Muscle layer of colon (tissue), 2 donors: ENCODE data around the gene ABLIM2.

Experiments used
- H3K27ac ChIP-seq: one replicate; pipeline ENCODE4 v1.7.0; 2013; ENCODE audit warnings: low read depth, mild to moderate bottlenecking, low read length, moderate library complexity
- H3K27me3 ChIP-seq, 2 donors: one replicate each; pipeline ENCODE4 v1.7.0; 2013; ENCODE audit warnings: low read length in 2 of 2, mild to moderate bottlenecking in 2 of 2; ENCODE audit not compliant: insufficient read depth in 2 of 2, control insufficient read depth in 1 of 2
- H3K36me3 ChIP-seq: one replicate; pipeline ENCODE4 v1.7.0; 2013; ENCODE audit warnings: mild to moderate bottlenecking, low read length; ENCODE audit not compliant: insufficient read depth
- H3K4me1 ChIP-seq: one replicate; pipeline ENCODE4 v1.7.0; 2013; ENCODE audit warnings: mild to moderate bottlenecking, low read length; ENCODE audit not compliant: insufficient read depth
- H3K4me3 ChIP-seq, 2 donors: one replicate each; pipeline ENCODE4 v1.7.0; 2013; ENCODE audit warnings: low read length in 2 of 2, low read depth in 1 of 2, mild to moderate bottlenecking in 1 of 2, moderate library complexity in 1 of 2
- H3K9ac ChIP-seq: one replicate; pipeline ENCODE4 v1.7.0; 2013; ENCODE audit warnings: low read length
- H3K9me3 ChIP-seq: one replicate; pipeline ENCODE4 v1.7.0; 2013; ENCODE audit warnings: mild to moderate bottlenecking, low read length
- donor health status: abdominal sarcoma.
- donor health status: Adenocarcinoma of cecum.

The ABLIM2 gene

DNA sequence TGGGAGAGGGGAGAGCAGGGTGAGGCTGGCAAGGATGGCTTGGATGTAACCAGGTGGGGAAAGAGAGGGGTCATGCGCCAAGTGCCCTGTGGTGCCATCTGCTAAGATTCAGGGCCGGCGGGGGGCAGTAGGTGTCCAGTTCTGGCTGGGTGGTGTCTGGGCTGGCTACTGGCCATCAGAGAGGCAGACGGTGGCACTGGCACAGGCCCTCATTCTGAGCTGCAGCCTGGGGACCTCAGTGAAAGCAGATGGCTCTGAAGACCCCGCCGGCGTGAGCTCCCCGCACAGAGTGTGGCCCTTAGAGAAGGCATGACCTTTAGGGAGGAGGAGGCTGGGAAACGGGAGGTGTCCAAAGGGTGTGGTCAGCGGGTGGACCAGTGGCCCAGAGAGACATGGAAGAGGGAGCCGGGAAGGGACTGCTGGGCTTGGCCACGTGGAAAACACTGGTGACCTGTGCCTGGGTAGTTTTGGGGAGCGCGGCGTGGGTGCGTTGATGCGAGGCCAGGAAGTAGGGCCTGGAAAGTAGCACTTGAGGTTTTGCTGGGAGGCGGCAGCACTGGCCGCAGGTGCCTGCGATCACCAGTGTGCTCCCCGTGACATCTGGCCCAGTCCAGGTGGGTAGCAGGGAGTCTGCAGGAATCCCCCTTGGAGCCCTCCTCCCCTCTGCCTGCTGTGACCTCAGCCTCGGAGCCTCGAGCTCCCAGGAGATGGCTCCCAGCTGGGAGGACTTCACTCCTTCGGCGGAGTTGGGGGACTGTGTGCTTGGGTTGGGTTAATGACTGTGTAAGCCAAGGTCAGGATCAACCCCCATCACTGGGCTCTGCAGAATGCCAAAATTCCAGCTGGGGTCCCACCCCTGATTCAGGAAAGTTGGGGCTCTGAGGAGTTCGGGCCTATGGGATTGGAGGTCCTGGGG lies 31.2 kb upstream of the ABLIM2 start:
- H3K36me3 ChIP-seq = no peaks in the 10 kb centered on the region
- H3K9ac ChIP-seq = no peak overlapping the region
- no peaks in the 10 kb centered on the region for H3K9me3 ChIP-seq
- H3K27me3 ChIP-seq = no peaks in the 10 kb centered on the region
- H3K4me3 ChIP-seq = no peak overlapping the region
- H3K27ac ChIP-seq = no peak overlapping the region
- H3K4me1 ChIP-seq = no peaks in the 10 kb centered on the region

DNA sequence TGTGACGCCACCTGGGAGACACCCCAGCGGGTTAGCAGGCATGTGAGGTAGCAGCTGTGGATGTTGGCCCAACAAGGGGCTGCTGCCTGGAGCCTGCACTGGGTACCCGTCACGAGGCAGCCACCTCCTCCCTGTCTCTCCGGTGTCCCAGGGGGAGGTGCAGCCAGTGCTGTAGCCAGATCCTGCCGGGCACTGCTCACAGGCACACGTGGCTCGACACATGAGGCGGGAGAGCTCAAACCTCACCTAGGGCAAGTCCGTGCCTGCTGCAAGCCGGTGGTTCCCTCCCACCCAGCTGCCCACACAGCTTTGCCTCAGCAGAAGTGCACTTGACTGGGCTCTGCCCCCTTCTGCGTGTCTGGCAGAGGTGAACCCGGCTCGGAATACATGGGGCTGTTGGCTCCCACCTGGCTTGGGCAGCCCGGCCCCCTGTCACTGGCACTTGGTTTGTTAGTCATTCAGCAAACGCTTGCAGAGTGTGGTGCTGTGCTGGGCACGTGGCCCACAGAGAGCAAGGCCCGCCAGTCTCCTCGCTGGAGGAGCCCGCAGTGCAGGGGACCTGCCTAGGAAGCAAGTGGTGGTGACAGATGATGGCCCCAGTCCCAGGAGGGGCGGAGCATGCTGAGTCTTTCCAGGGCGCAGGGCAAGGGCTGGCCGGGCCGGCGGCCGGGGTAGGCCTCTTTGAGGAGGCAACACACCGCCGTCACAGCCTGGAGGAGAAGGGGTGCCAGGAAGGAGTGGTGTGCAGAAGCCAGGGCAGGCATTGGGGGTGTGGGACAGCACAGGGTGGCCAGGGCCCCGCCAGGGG lies 30.3 kb upstream of the ABLIM2 start:
- H3K4me1 ChIP-seq = no peaks in the 10 kb centered on the region
- no peaks in the 10 kb centered on the region for H3K27me3 ChIP-seq
- H3K4me3 ChIP-seq = no peak overlapping the region
- no peak overlapping the region for H3K27ac ChIP-seq
- H3K9me3 ChIP-seq = no peaks in the 10 kb centered on the region
- no peak overlapping the region for H3K9ac ChIP-seq
- H3K36me3 ChIP-seq = no peaks in the 10 kb centered on the region

DNA sequence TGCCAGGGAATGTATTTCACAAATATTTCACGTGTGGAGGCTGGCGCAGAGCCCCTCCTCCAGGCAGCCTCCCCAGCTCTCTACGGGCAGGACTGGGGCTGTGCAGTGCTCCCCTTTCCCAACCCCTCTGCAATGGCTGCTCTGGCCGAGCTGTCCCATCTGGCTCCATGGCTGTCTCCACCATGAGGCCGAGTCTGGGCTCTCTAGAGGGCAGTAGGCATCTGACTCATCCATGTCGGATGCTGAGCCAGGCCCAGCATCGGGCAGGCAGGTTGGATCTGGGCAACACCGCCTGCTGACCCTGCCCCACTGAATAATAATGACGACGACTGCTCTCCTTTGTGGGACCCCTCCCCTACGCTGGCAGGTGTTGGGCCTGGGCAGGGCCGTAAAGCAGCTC lies 29.5 kb upstream of the ABLIM2 start:
- Histone ChIP-seq H3K27me3 (no peaks in the 10 kb centered on the region), H3K4me1 (no peaks in the 10 kb centered on the region), H3K27ac (no peak overlapping the region), H3K9me3 (no peaks in the 10 kb centered on the region), H3K9ac (no peak overlapping the region), H3K4me3 (no peak overlapping the region), H3K36me3 (no peaks in the 10 kb centered on the region)

DNA sequence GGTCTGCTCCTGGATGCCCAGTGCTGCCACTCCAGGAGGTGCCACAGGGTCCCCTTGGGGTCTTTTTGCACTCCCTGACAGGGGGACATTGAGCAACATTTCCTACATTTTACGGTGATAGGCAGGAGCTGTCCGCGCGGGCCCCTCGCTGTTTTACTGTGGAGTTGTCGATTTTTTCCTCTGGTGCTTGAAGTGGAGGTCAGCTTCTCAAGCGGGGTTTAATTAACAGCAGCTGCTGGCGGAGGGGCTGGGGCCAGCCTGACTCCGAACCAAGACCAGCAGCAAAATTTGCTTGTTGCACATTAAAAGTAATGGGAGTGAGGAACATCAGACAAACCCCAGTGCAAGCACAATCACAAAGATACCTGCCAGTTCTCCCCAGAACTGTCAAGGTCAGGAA lies 27.3 kb upstream of the ABLIM2 start:
- Histone ChIP-seq H3K27ac (no peak overlapping the region), H3K9me3 (no peaks in the 10 kb centered on the region), H3K9ac (no peak overlapping the region), H3K4me3 (no peak overlapping the region), H3K27me3 (peaks cover 0 to 4% of the 10 kb centered on the region in 2 donors), H3K4me1 (no peaks in the 10 kb centered on the region), H3K36me3 (no peaks in the 10 kb centered on the region)

DNA sequence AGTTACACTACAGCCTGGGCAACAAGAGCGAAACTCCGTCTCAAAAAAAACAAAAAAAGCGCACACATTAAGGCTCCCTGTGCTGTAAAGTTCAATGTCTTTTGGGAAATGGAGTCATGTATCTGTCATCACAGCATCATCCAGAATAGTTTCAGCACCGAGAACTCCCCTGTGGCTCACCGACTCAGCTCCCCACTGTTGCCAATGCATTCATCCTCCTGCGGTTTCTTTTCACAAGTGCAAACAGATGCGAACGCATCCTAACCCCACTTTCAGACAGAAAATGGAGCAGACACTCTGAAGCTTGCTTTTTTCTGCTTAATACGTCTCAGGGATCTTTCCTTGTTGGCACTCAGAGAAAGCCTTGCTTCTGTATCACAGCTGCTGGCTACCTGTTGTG lies 26.7 kb upstream of the ABLIM2 start:
- no peak overlapping the region for H3K9ac ChIP-seq
- H3K4me1 ChIP-seq = no peaks in the 10 kb centered on the region
- H3K27me3 ChIP-seq = peaks cover 0 to 4% of the 10 kb centered on the region in 2 donors
- H3K9me3 ChIP-seq = no peaks in the 10 kb centered on the region
- H3K27ac ChIP-seq = no peak overlapping the region
- no peak overlapping the region for H3K4me3 ChIP-seq
- H3K36me3 ChIP-seq = no peaks in the 10 kb centered on the region

DNA sequence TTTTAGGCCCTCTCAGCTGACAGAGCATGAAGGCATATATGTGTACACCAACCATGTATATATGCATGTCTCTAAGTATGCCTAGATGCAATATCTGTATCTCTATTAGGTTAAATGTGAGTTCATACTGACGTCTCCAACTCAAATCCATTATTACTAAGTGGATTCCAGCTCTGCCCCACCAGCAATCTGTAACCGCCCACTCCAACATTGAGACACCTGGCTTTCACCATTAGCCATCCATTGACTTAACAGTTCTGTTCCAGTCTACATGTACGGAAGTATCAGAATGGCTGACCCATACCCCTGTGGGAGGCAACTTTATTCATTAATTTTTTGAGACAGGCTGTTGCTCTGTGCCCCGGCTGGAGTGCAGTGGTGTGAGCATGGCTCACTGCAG lies 25.4 kb upstream of the ABLIM2 start:
- Histone ChIP-seq H3K27ac (no peak overlapping the region), H3K36me3 (no peaks in the 10 kb centered on the region), H3K9me3 (no peaks in the 10 kb centered on the region), H3K4me3 (no peak overlapping the region), H3K9ac (no peak overlapping the region), H3K4me1 (no peaks in the 10 kb centered on the region), H3K27me3 (peaks cover 0 to 4% of the 10 kb centered on the region in 2 donors)

DNA sequence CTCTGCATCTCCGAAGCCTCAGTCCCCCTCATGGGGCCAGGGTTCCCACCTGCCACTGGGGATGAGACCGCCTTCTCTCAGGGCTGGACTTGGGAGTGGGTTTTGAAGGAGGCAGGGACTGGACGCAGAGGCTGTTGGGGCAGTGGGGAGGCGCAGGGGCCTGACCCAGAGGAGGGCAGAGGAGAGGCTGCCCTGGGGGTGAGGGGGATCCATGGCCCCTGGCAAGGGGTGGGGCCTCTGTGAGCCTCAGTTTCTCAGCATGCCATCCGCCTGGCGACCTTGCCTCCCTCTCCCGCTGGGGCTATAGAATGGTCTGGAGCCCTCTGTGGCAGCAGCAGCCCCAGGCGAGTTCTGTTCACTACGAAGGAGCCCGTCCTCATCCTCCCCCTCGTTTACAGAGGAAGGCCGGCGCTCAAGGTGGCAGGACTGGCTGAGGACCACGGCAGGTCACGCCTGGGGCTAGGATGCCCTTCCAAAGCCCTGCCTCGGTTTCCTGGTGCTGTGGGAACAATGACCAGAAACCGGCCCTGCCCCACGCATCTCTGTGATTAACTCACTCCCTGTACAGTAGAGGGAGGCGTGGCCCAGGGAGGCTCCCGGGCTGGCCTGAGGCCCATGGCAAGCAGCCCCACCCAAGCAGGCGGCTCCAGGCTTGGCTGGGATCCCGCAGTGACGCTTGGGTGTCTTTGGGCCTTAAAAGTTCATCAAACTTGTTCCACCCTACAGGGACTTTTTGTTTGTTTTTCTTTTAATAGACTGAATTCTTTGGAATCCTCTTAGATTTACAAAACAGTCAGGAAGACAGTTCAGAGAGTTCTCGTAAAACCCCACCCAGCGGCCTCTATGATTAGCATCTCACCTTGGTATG lies 24.5 kb upstream of the ABLIM2 start:
- H3K9ac ChIP-seq = no peak overlapping the region
- H3K27ac ChIP-seq = no peak overlapping the region
- peaks cover 0 to 4% of the 10 kb centered on the region in 2 donors for H3K27me3 ChIP-seq
- no peaks in the 10 kb centered on the region for H3K36me3 ChIP-seq
- no peak overlapping the region for H3K4me3 ChIP-seq
- no peaks in the 10 kb centered on the region for H3K4me1 ChIP-seq
- H3K9me3 ChIP-seq = no peaks in the 10 kb centered on the region

DNA sequence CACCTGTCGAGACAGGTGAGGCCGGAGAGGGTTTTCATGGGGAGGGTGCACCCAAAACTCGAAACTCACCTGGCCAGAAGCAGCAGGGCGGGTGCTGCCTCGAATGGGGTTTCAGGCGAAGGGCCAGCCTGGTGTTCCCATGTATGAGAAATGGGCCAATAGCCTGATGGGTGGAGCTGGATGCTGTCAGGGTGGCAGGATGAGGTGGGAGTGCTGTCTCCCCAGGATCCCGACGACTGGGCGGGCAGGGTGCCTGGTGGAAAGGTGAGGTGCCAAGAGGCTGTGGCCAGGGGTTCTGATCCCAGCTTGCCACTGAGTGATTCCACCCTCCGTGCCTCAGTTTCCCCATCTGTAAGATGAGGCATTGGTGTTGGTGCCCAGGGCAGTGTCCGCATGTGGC lies 23.7 kb upstream of the ABLIM2 start:
- Histone ChIP-seq H3K27me3 (peaks cover 0 to 4% of the 10 kb centered on the region in 2 donors), H3K4me3 (no peak overlapping the region), H3K36me3 (no peaks in the 10 kb centered on the region), H3K9ac (no peak overlapping the region), H3K4me1 (no peaks in the 10 kb centered on the region), H3K9me3 (no peaks in the 10 kb centered on the region), H3K27ac (no peak overlapping the region)

DNA sequence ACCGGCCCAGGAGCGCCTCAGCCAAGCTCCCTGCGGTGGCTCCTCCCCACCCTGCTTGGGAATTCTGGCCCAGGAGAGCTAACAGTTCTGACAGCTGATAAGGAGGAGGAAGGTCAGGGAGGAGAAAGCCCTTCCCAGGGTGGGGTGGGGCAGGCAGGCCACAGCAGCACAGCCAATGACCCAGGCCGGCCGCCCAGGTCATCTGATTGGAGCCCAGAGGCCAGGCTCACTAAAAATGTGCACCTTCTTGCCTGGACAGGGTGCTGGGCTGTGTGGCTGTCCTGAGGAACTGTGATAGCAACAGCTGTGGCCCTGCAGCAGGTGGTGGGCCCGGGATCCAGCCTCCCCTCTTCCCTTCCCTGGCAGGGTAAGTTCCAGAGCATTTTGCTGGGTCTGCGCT lies 23.2 kb upstream of the ABLIM2 start:
- no peak overlapping the region for H3K27ac ChIP-seq
- H3K4me3 ChIP-seq = no peak overlapping the region
- H3K36me3 ChIP-seq = no peaks in the 10 kb centered on the region
- no peaks in the 10 kb centered on the region for H3K4me1 ChIP-seq
- no peaks in the 10 kb centered on the region for H3K9me3 ChIP-seq
- peaks cover 0 to 4% of the 10 kb centered on the region in 2 donors for H3K27me3 ChIP-seq
- no peak overlapping the region for H3K9ac ChIP-seq

DNA sequence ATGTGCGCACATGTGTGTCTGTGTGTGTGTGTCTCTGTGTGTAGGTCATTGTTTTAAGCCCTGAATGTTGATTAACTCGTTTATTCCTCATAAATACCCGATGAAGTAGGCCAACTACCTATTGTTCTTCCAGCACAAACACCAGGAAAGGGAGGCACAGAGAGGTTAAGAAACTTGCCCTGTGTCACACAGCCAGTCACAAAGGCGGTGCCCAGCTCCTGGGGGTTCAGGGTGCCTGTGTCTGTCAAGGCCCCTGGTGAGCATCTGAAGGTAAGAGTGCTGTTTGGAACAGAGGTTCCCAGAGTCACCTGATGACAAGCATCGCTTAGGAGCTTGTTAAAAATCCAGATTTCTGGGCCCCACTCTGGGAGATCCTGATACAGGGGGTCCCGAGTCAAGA lies 22.5 kb upstream of the ABLIM2 start:
- H3K27me3 ChIP-seq = peaks cover 0 to 4% of the 10 kb centered on the region in 2 donors
- no peaks in the 10 kb centered on the region for H3K9me3 ChIP-seq
- no peak overlapping the region for H3K9ac ChIP-seq
- no peaks in the 10 kb centered on the region for H3K4me1 ChIP-seq
- H3K27ac ChIP-seq = no peak overlapping the region
- H3K36me3 ChIP-seq = no peaks in the 10 kb centered on the region
- no peak overlapping the region for H3K4me3 ChIP-seq
